TTC549 (cell line): Measurements from ENCODE around the gene GIPC2.
"Not testable (repeated sequence)": the region's sequence is repeated elsewhere in the genome, so short reads cannot be mapped to it uniquely, and the experiment has no call there.

Experiments
- FAIRE-seq: peaks from 2 replicates; lab custom pipeline; 2012; peaks lifted over from hg19 to GRCh38; lab: Jason Lieb, UNC

GIPC2 gene

GRCh38 chr1:78045926-78046778 is at the start of gene GIPC2:
Gene GIPC2, plus strand, starts transcription at chr1:78045966. Its CDS starts 129 bp downstream, at chr1:78046095.
- no peak for FAIRE-seq

DNA sequence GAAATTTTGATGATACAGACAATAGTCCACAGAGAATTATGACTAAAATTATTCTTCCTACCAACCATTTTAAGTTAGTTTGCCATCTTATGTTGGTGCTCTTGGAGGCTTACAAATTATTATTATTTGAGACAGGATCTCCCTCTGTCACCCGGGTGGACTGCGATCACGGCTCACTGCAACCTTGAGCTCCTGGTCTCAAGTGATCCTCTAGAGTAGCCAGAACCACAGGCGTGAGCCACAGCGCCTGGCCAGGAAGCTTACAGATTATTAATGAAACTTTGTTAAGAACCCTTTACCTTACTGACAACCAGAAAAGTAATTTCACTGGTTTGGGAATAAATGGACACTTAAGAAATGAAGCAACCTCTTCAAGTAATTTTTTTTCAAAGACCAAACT is 49.0 kb upstream of the GIPC2 start:
- FAIRE-seq = no peak

DNA sequence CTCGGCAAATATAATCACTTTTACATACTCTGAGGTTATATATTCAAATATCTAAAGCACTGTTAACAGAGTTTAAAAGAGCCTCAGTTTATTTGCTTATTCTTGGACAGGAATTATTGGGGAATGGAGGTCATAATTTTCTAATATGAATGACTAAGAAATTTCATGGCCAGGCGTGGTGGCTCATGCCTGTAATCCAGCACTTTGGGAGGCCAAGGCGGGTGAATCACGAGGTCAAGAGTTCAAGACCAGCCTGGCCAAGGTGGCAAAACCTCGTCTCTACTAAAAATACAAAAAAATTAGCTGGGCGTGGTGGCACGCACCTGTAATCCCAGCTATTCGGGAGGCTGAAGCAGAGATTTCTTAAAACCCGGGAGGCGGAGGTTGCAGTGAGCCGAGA is 45.2 kb upstream of the GIPC2 start:
- FAIRE-seq = not testable (repeated sequence)

- FAIRE-seq = peak; percentile 70
These were observed 42.6 kb upstream of the GIPC2 start for GRCh38 chr1:78003070-78003746.

- FAIRE-seq = no peak
These were observed 41.7 kb upstream of the GIPC2 start for GRCh38 chr1:78003882-78004718.

GRCh38 chr1:78004719-78005447 is 40.9 kb upstream of the GIPC2 start, which contains the start of gene DNAJB4:
Gene DNAJB4, plus strand, starts transcription at chr1:78004939. Its CDS starts 172 bp downstream, at chr1:78005111.
- peak; percentile 97 for FAIRE-seq

DNA sequence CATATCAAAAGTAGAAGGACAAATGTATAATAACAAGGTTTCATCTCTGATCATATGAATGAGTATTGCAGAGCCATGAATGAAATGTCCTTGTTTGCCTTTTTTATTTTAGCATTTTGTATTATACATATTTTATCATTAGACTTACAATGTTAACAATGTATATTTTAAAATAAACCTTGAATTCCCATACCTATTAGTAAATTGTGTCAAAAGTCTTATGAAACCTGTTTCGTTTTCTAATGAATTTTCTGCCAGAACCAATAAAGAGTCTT is 40.4 kb upstream of the GIPC2 start:
- no peak for FAIRE-seq

- FAIRE-seq = peak; percentile 3
These were observed 40.0 kb upstream of the GIPC2 start for GRCh38 chr1:78005755-78006154.

DNA sequence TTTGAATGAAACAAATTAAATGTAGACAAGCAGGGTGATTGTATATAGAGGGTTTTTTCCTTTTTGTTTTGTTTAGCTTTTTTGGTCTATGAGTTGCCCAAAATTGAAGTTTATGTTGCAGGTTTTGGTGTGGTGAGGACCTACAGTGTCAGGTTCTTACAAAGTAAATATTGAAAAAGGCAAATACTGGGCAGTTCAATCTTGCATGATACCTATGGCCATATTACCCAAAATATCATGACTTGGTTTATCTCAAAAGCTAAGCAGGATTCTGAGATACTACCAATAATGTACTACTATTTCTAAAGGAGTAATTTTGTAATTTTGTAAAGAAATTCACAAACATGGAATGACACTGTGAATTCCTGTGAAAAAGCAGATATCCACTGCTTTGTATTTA is 39.2 kb upstream of the GIPC2 start:
- FAIRE-seq = no peak

DNA sequence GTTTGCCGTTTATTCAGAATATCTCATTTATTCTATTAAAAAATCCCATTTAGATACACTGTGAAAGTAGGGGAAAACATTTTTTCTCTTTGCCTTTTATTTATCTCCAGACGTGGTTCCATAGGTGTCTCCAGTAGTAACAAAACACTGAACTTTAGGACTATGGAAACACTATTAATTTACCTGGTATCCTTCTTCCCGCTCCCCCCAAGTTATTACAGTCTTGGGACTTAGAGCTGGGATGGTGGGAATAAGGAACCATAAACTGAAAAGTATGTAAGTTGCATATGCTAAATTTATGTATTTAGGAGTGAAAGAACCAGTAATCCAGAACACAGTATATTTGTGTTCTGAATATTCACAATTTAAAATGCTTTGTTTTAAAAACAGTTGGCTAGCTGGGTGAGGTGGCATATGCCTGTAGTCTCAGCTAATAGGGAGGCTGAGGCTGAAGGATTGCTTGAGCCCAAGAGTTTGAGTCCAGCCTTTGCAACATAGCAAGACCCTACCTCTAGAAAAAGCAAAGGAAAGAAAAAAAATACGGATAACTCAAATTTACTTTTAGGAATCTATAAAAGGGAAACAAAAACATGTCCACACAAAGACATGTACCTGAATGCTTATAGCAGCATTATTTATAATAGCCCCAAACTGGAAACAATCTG is 38.0 kb upstream of the GIPC2 start:
- FAIRE-seq = no peak

DNA sequence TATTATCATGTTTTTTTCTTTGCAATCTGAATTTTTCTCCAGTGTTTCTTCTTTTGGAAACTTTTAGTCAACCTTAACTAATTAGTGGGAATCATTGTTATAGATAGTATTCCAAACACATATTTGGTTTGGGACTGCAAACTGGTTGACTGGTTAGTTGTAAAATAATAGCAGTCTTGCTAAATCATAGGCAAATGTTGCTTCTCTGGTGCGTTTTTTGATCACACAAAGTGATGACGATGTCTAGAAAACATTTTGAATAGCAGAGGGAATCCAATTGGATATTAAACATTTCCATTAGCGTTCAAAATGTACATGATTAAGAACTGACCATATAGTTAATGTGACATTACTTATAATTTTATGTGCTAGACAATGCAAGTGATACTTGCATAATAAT is 36.5 kb upstream of the GIPC2 start:
- no peak for FAIRE-seq

DNA sequence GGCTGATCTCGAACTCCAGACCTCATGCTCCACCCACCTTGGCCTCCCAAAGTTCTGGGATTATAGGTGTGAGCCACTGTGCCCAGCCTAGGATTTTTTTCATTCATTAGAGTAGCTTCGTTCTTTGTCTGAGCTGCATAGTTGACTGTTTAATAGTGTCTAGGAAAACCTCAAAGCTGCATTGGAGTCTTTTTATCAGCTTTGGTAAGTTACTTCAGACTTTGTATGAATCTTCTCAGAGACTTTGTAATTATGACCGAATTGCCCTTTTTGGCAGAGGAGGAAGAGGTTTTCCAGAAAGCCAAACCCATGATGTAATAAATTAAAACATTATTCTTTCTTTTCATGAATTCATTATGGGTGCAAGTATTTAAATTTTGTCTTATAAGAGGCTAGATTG is 35.9 kb upstream of the GIPC2 start:
- FAIRE-seq = no peak

- no peak for FAIRE-seq
These were observed 34.7 kb upstream of the GIPC2 start for GRCh38 chr1:78011050-78011449.

- FAIRE-seq = no peak
These were observed 30.6 kb upstream of the GIPC2 start for GRCh38 chr1:78015148-78015547.

- FAIRE-seq = no peak
These were observed 26.7 kb upstream of the GIPC2 start for GRCh38 chr1:78019024-78019423.

DNA sequence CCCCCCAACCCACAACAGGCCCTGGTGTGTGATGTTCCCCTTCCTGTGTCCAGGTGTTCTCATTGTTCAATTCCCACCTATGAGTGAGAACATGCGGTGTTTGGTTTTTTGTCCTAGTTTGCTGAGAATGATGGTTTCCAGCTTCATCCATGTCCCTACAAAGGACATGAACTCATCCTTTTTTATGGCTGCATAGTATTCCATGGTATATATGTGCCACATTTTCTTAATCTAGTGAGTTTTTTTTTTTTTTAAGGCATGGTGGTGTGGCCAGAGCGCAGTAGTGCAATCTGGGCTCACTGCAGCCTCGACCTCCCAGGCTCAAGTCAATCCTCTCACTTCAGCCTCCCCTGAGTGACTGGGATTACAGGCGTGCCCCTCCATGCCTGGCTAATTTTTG is 24.6 kb upstream of the GIPC2 start:
- FAIRE-seq = not testable (repeated sequence)

- no peak for FAIRE-seq
These were observed 16.0 kb upstream of the GIPC2 start for GRCh38 chr1:78029793-78030192.

DNA sequence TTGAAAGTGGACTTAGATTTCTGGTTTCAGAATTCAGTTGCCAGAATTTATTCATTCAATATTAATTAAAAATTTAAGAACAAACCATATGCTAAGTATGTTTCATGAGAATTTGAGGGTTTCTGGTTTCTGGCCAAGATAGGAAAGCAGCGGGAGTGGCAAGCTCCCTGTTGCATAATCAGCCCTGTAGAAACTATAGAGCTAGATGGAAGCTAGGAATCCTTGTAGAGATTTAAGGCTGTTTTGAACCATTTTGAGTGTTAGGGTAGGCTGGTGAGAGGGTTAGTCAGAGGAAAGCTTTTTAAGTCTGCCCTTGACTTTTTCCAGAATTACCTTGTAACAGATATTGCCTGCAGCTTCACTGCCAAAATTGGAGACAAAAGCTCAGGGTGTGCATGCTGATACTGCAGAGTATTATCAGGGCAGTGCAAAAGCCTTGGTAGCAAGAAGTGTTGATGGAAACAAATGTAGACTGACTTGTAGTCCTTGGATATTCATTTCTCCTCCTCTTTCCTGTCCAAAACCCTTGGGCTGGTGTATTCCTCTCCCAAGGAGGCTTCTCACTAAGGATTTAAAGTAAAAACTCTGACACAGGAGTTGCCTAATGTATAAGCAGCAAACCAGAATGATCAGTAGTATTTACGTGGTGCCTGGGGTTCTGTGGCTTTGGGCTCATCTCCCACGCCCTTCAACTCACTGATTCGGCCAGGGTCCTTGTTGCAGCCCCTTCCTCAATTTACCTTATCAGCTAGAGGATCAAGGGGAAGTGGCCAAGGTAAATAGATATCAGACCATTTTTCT is 12.6 kb upstream of the GIPC2 start:
- no peak for FAIRE-seq

GRCh38 chr1:78033797-78034172 is 12.0 kb upstream of the GIPC2 start:
- FAIRE-seq = no peak

DNA sequence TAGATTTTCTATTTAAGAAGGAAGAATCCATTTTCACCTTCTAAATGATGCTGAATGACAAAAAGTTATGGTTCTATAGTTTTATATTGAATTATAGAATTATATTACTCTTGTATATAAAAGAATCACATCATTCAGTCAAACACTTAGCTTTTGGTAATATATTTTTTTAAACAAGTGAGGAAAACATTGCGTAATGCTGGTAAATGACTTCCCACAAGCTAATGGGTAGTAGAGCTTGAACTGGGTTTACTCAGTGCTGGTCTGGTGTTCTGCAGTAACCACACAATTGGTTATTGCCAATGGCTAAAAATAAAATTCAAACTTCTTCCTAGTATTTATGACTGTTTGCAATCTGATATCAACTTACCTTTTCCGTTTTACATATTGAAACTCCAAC is 10.6 kb upstream of the GIPC2 start:
- FAIRE-seq = no peak

GRCh38 chr1:78036450-78036849 is 9.3 kb upstream of the GIPC2 start:
- no peak for FAIRE-seq
